Left lung (tissue), 10 donors: ENCODE measurements around the gene RBFOX1. TPM values are rescaled to one million over a fixed set of nuclear protein-coding genes. Genes with fewer than 3 reads are reported as not detected.

ENCODE experiments used
- ATAC-seq: fragments of 200-7000 bp; cut with Tn5 transposase; one replicate; pipeline ENCODE4 v1.9.1; 2020; ENCODE audit warnings: moderate library complexity
- DNase-seq, 4 donors: peaks; one replicate each; pipeline ENCODE4 v3.0.0-alpha.2; 2013 to 2020
- H3K27ac ChIP-seq, 2 donors: fragments of 200-600 bp; sonication (generic) in 1 of 2; one replicate each; pipeline versions ENCODE4 v1.5.0 to v1.8.0; 2020 to 2021
- H3K27me3 ChIP-seq, 2 donors: fragments of 200-600 bp; sonication (generic) in 1 of 2; one replicate each; pipeline versions ENCODE4 v1.5.0 to v1.8.0; 2020 to 2021
- H3K36me3 ChIP-seq, 2 donors: fragments of 200-600 bp; sonication (generic) in 1 of 2; one replicate each; pipeline versions ENCODE4 v1.5.0 to v1.8.0; 2020 to 2021
- H3K4me1 ChIP-seq, 2 donors: fragments of 200-600 bp; one replicate each; pipeline ENCODE4 v1.8.0; 2021
- H3K4me3 ChIP-seq, 2 donors: fragments of 200-600 bp; sonication (generic) in 1 of 2; one replicate each; pipeline versions ENCODE4 v1.5.0 to v1.8.0; 2020 to 2021; ENCODE audit warnings: mild to moderate bottlenecking in 1 of 2
- H3K9me3 ChIP-seq, 2 donors: fragments of 200-600 bp; sonication (generic) in 1 of 2; one replicate each; pipeline versions ENCODE4 v1.5.0 to v1.8.0; 2020 to 2021
- CTCF ChIP-seq, 2 donors: fragments of 200-600 bp; sonication (generic) in 1 of 2; IDR thresholded peaks; one replicate each; pipeline versions ENCODE4 v1.5.0 to v1.8.0; 2021; ENCODE audit warnings: antibody characterized with exemption in 2 of 2
- intact Hi-C, 2 donors: fragments of 100-400 bp; cut with DNase I; formaldehyde crosslinking; loops; one replicate each; pipeline versions ENCODE4 v1.11.2 to v1.14.2; 2022
- polyA plus RNA-seq, 6 donors: library from polyadenylated mRNA; unstranded; fragments of 120-200 nt; gene quantifications; one replicate each; pipeline ENCODE4 v1.2.1, GENCODE V29; 2013; ENCODE audit not compliant: insufficient read length in 6 of 6
- total RNA-seq, 2 donors: library from RNA; stranded (reverse); fragmentation: NEBNext Ultra II Directional; extraction: Animal tissue kit (Norgen Biotek cat#: 25700); gene quantifications; one replicate each; pipeline ENCODE4 v1.2.1, GENCODE V29; 2021
- donor health status: DM: no; HTN: yes; CAD: no.
- donor health status: DM: no; HTN: no; CAD: no.

RBFOX1 gene
- total and polyA plus RNA-seq, 8 donors = 0.41 to 1.7 (median 0.91) TPM; not detected in 2

DNA sequence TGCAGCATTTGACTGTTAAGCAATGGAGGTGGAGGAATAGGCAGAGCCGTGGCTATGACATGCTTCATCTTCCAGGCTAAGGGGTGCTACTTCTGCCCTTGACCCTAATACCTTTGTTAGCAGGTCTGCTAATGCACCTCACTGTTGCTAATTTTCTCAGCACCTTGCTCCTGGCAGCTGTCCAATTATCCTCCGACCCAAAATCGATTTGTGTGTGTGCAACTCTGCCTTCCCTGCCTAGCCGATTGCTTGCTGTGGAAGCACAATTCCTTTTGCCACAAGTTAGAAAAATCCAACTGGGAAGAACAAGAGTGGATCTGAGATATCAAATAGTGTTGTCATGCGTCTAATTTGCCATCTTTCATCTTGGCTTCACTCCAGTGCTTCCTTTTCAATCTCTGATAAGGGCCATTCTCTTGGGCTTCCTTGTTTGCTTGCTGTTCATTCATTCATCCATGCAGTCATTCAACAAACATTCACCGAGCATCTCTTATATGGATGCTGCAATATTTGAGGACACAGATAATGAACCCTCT is 422.8 kb downstream of the RBFOX1 start:
- intact Hi-C loops = no loop called here
- no peak for ATAC-seq
- no peak for TF ChIP-seq CTCF (IDR thresholded peaks at IDR 0.05)
- Histone ChIP-seq H3K4me3 (no peak overlapping the region), H3K27ac (no peak overlapping the region), H3K27me3 (no peaks in the 10 kb centered on the region), H3K9me3 (peaks cover 0 to 7% of the 10 kb centered on the region in 2 donors), H3K4me1 (no peaks in the 10 kb centered on the region), H3K36me3 (no peaks in the 10 kb centered on the region)
- no peak for DNase-seq
